K562 treated with DMSO at 1 percent for 48 hours (cell line): ENCODE measurements around the gene ABCF3. TPM values are rescaled to one million over a fixed set of nuclear protein-coding genes. Genes with fewer than 3 reads are reported as not detected.

ENCODE experiments used
- total RNA-seq: library from RNA; unstranded; fragments of 300-600 nt; gene quantifications from 2 replicates; pipeline ENCODE4 v1.2.3, GENCODE V29; 2022; ENCODE audit warnings: low replicate concordance; ENCODE audit errors: extremely low read depth

ABCF3 gene
- total RNA-seq: not detected in 2 replicates

GRCh38 chr3:184186184-184186901 lies at the start of gene ABCF3:
TSS of gene ABCF3 (plus strand) at chr3:184186199. CDS start at chr3:184186208, 9 bp downstream.

GRCh38 chr3:184154885-184155643 lies 30.9 kb upstream of the ABCF3 start, which contains the start of gene DVL3:
TSS of gene DVL3 (plus strand) at chr3:184155377. CDS start at chr3:184155636, 259 bp downstream.

GRCh38 chr3:184174646-184175492 lies 11.1 kb upstream of the ABCF3 start, which contains the start of gene AP2M1:
TSS of gene AP2M1 (plus strand) at chr3:184174855. CDS start at chr3:184176994, 2,139 bp downstream.

GRCh38 chr3:184229394-184230080 lies 43.5 kb downstream of the ABCF3 start, which contains the start of gene VWA5B2:
TSS of gene VWA5B2 (plus strand) at chr3:184229585. CDS start at chr3:184230529, 944 bp downstream.

Other genes starting within 250 kb of the ABCF3 start
- not detected in 2 replicates for gene ABCC5, start 168.3 kb upstream of the ABCF3 start, total RNA-seq
- gene HTR3D, start 154.5 kb upstream of the ABCF3 start, total RNA-seq: not detected in 2 replicates
- not detected in 2 replicates for gene HTR3C, start 133.2 kb upstream of the ABCF3 start, total RNA-seq
- not detected in 2 replicates for gene HTR3E, start 89.1 kb upstream of the ABCF3 start, total RNA-seq
- not detected in 2 replicates for gene EIF2B5, start 50.8 kb upstream of the ABCF3 start, total RNA-seq
- gene DVL3, start 30.8 kb upstream of the ABCF3 start, total RNA-seq: not detected in 2 replicates
- 892 TPM in 1 of 2 replicates, not detected in the other for gene AP2M1, start 11.3 kb upstream of the ABCF3 start, total RNA-seq
- not detected in 2 replicates for gene VWA5B2, start 43.4 kb downstream of the ABCF3 start, total RNA-seq
- not detected in 2 replicates for gene ALG3, start 62.8 kb downstream of the ABCF3 start, total RNA-seq
- not detected in 2 replicates for gene EEF1AKMT4, start 63.5 kb downstream of the ABCF3 start, total RNA-seq
- gene CAMK2N2, start 75.4 kb downstream of the ABCF3 start, total RNA-seq: not detected in 2 replicates
- gene ECE2, start 89.8 kb downstream of the ABCF3 start, total RNA-seq: not detected in 2 replicates
- 440 TPM in 1 of 2 replicates, not detected in the other for gene PSMD2, start 113.0 kb downstream of the ABCF3 start, total RNA-seq
- 513 TPM in 1 of 2 replicates, not detected in the other for gene EIF4G1, start 128.4 kb downstream of the ABCF3 start, total RNA-seq
- not detected in 2 replicates for gene FAM131A, start 151.4 kb downstream of the ABCF3 start, total RNA-seq
- gene CLCN2, start 175.4 kb downstream of the ABCF3 start, total RNA-seq: not detected in 2 replicates
- not detected in 2 replicates for gene POLR2H, start 175.5 kb downstream of the ABCF3 start, total RNA-seq
- gene THPO, start 192.0 kb downstream of the ABCF3 start, total RNA-seq: not detected in 2 replicates
- gene CHRD, start 193.9 kb downstream of the ABCF3 start, total RNA-seq: not detected in 2 replicates